Caco-2 (cell line): Measurements from ENCODE around the gene ZNF638. TPM values are rescaled to one million over a fixed set of nuclear protein-coding genes. Genes with fewer than 3 reads are reported as not detected.
"Not testable (repeated sequence)": the region's sequence is repeated elsewhere in the genome, so short reads cannot be mapped to it uniquely, and the experiment has no call there.

ENCODE experiments used
- BruUV-seq: library from RNA; stranded (reverse); fragments of 400-500 nt; replicated peaks from 2 replicates; lab custom pipeline; 2021; lab: Mats Ljungman, UMichigan
- CTCF ChIA-PET: fragments of 300-600 bp; sonication (Branson Sonifier 250); formaldehyde crosslinking; loops from one replicate; lab custom pipeline; 2022; ENCODE audit warnings: antibody characterized with exemption; lab: Charles Lee
- POLR2A ChIA-PET: fragments of 300-600 bp; sonication (Branson Sonifier 250); formaldehyde crosslinking; loops from one replicate; lab custom pipeline; 2022; ENCODE audit warnings: antibody characterized with exemption; lab: Charles Lee
- DNase-seq, 2 experiments: peaks; one replicate each; pipeline versions ENCODE4 v3.0.0 to v3.0.0-alpha.2; 2020 to 2022
- H3K27me3 ChIP-seq: replicated peaks from 2 replicates; pipeline ENCODE4 v1.6.0; 2011; ENCODE audit warnings: low read length; ENCODE audit not compliant: control insufficient read depth, insufficient read depth
- H3K36me3 ChIP-seq: 2 replicates; pipeline ENCODE4 v1.5.1; 2011; ENCODE audit warnings: low read length; ENCODE audit not compliant: control insufficient read depth, insufficient read depth
- H3K4me1 ChIP-seq: fragments of 250-450 bp; sonication (Bioruptor Pico); 2 replicates; pipeline ENCODE4 v1.5.1; 2020; ENCODE audit warnings: mild to moderate bottlenecking
- H3K4me3 ChIP-seq: 2 replicates; pipeline ENCODE4 v1.5.1; 2011; ENCODE audit warnings: low read depth, mild to moderate bottlenecking, control low read depth, low read length
- H3K9me3 ChIP-seq: fragments of 250-450 bp; sonication (Bioruptor Pico); 2 replicates; pipeline ENCODE4 v1.5.1; 2020; ENCODE audit warnings: mild to moderate bottlenecking, moderate library complexity
- H3K27ac Mint-ChIP-seq: one replicate; pipeline ENCODE4 v1.8.0; 2022; ENCODE audit warnings: mixed read lengths; ENCODE audit not compliant: unreplicated experiment
- H3K27me3 Mint-ChIP-seq: one replicate; pipeline ENCODE4 v1.8.0; 2022; ENCODE audit warnings: mixed read lengths; ENCODE audit not compliant: insufficient read depth, unreplicated experiment
- H3K36me3 Mint-ChIP-seq: one replicate; pipeline ENCODE4 v1.8.0; 2022; ENCODE audit warnings: mild to moderate bottlenecking, mixed read lengths; ENCODE audit not compliant: insufficient read depth, unreplicated experiment
- H3K4me1 Mint-ChIP-seq: one replicate; pipeline ENCODE4 v1.8.0; 2022; ENCODE audit warnings: low read depth, mixed read lengths; ENCODE audit not compliant: unreplicated experiment
- H3K4me3 Mint-ChIP-seq: one replicate; pipeline ENCODE4 v1.8.0; 2022; ENCODE audit warnings: mild to moderate bottlenecking, moderate library complexity, mixed read lengths; ENCODE audit not compliant: unreplicated experiment
- H3K9me3 Mint-ChIP-seq: one replicate; pipeline ENCODE4 v1.8.0; 2022; ENCODE audit warnings: mixed read lengths; ENCODE audit not compliant: unreplicated experiment
- intact Hi-C: fragments of 100-400 bp; cut with micrococcal nuclease; formaldehyde crosslinking; loops from one replicate; pipeline ENCODE4 v1.10.0; 2022; ENCODE audit not compliant: unreplicated experiment
- total RNA-seq: library from RNA; stranded (reverse); gene quantifications from 2 replicates; pipeline ENCODE4 v1.2.3, GENCODE V29; 2022
- TF ChIP-seq, protein P1 (sequence below), 2 experiments: fragments of 200-600 bp in 1 of 2; IDR thresholded peaks; 1 replicate in 1 of 2; 2 replicates in 1 of 2; pipeline versions ENCODE4 v1.5.1 to v1.8.0; 2011 to 2022; ENCODE audit warnings: antibody characterized with exemption in 1 of 2, control low read depth in 1 of 2, inconsistent platforms in 1 of 2, low read depth in 1 of 2, low read length in 1 of 2, mild to moderate bottlenecking in 1 of 2, moderate library complexity in 1 of 2; ENCODE audit not compliant: insufficient read depth in 1 of 2, severe bottlenecking in 1 of 2, unreplicated experiment in 1 of 2

Gene ZNF638
- total RNA-seq, 1 experiment from 2014 or later, result 133 TPM

DNA sequence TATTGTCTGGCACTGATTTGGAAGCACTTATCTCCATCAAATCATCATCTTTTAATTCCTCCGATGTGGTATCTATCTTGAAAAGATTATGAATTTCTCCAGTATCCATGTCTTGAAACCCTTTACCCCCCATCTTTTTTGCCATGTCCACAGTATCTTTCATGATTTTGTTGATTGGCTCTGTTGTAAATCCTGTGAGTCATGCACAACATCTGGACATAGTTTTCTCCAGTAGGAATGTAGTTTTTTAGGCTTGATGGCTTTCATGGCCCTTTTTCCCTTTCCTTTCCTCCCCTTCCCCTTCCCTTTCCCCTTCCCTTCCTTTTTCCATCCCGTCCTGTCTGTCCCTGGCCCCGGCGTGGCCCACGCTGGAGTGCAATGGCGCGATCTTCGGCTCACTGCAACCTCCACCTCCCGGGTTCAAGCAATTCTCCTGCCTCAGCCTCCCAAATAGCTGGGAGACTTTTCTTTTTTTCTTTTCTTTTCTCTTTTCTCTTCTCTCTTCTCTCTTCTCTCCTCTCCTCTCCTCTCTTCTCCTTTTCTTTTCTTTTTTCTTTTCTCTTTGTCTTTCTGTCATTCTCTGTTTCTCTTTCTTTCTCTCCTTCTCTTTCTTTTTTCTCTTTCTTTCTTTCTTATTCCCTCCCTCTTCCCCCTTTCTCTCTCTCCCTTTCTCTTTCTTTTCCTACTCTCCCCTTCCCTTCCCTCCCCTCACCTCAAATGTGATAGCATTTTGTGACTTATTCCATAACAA lies 18.4 kb upstream of the ZNF638 start:
- Histone ChIP-seq H3K4me1 (no peaks in the 10 kb centered on the region), H3K36me3 (no peaks in the 10 kb centered on the region; the same call in 1 of the 2 replicates), H3K9me3 (peaks cover 7% of the 10 kb centered on the region), H3K27me3 (no peaks in the 10 kb centered on the region), H3K4me3 (no peak overlapping the region)
- Mint-ChIP-seq H3K4me3 (no peak overlapping the region), H3K27ac (no peak overlapping the region), H3K27me3 (no peaks in the 10 kb centered on the region), H3K9me3 (peaks cover 9% of the 10 kb centered on the region), H3K4me1 (no peaks in the 10 kb centered on the region), H3K36me3 (no peaks in the 10 kb centered on the region)
- ChIA-PET POLR2A (no interaction called here), CTCF (no interaction called here)
- DNase-seq, result no peak
- TF ChIP-seq, protein P1, sequence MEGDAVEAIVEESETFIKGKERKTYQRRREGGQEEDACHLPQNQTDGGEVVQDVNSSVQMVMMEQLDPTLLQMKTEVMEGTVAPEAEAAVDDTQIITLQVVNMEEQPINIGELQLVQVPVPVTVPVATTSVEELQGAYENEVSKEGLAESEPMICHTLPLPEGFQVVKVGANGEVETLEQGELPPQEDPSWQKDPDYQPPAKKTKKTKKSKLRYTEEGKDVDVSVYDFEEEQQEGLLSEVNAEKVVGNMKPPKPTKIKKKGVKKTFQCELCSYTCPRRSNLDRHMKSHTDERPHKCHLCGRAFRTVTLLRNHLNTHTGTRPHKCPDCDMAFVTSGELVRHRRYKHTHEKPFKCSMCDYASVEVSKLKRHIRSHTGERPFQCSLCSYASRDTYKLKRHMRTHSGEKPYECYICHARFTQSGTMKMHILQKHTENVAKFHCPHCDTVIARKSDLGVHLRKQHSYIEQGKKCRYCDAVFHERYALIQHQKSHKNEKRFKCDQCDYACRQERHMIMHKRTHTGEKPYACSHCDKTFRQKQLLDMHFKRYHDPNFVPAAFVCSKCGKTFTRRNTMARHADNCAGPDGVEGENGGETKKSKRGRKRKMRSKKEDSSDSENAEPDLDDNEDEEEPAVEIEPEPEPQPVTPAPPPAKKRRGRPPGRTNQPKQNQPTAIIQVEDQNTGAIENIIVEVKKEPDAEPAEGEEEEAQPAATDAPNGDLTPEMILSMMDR (IDR thresholded peaks at IDR 0.05; ENCODE audit: insufficient read depth in 1 of 2, low read depth in 1 of 2, low read length in 1 of 2, severe bottlenecking in 1 of 2, unreplicated experiment in 1 of 2), result no peak
- intact Hi-C loops, result no loop called here
- BruUV-seq, result no TSS peak

DNA sequence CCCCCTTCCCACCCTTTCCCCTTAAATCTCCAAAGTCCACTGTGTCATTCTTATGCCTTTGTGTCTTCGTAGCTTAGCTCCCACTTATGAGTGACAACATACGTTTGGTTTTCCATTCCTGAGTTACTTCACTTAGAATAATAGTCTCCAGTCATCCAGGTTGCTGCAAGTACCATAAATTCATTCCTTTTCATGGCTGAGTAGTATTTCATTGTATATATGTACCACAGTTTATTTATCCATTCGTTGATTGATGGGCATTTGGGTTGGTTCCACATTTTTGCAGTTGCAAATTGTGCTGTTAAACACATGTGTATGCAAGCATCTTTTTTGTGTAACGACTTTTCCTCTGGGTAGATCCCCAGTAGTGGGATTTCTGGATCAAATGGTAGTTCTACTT lies 14.5 kb upstream of the ZNF638 start:
- no TSS peak for BruUV-seq
- Mint-ChIP-seq H3K36me3 (no peaks in the 10 kb centered on the region), H3K4me1 (no peaks in the 10 kb centered on the region), H3K27me3 (no peaks in the 10 kb centered on the region), H3K27ac (no peak overlapping the region), H3K4me3 (no peak overlapping the region), H3K9me3 (peaks cover 27% of the 10 kb centered on the region)
- H3K36me3 ChIP-seq, result no peaks in the 10 kb centered on the region
- peaks cover 20% of the 10 kb centered on the region for H3K9me3 ChIP-seq
- POLR2A ChIA-PET, result no interaction called here
- H3K27me3 ChIP-seq, result no peaks in the 10 kb centered on the region
- TF ChIP-seq, protein P1 (IDR thresholded peaks at IDR 0.05; ENCODE audit: insufficient read depth in 1 of 2, low read depth in 1 of 2, low read length in 1 of 2, severe bottlenecking in 1 of 2, unreplicated experiment in 1 of 2), result no peak
- CTCF ChIA-PET, result no interaction called here
- H3K4me3 ChIP-seq, result no peak overlapping the region
- intact Hi-C loops, result no loop called here
- H3K4me1 ChIP-seq, result no peaks in the 10 kb centered on the region
- no peak for DNase-seq

GRCh38 chr2:71317900-71318299 lies 13.7 kb upstream of the ZNF638 start:
- intact Hi-C loops, DNase-seq, H3K4me1 Mint-ChIP-seq, H3K4me3 ChIP-seq, H3K36me3 Mint-ChIP-seq, CTCF ChIA-PET, H3K27ac Mint-ChIP-seq, H3K4me1 ChIP-seq, H3K4me3 Mint-ChIP-seq, H3K27me3 Mint-ChIP-seq, H3K36me3 ChIP-seq, POLR2A ChIA-PET, H3K27me3 ChIP-seq, BruUV-seq: not testable (repeated sequence)
- H3K9me3 Mint-ChIP-seq, result peaks cover 27% of the 10 kb centered on the region
- H3K9me3 ChIP-seq, result peaks cover 20% of the 10 kb centered on the region
